ENCODE results near the gene ST6GAL1. TPM values are rescaled to one million over a fixed set of nuclear protein-coding genes. Genes with fewer than 3 reads are reported as not detected.

Gene ST6GAL1
- total RNA-seq, 4 donors from 2014 or later: 51.3 to 113 (median 65.5) TPM

GRCh38 chr3:187107989-187108388 is 177.7 kb downstream of the ST6GAL1 start:
- no peak for TF ChIP-seq CTCF (IDR thresholded peaks at IDR 0.05)
- DNase-seq (ENCODE audit: low spot score) (no peak), ATAC-seq (ENCODE audit: low FRiP score) (no peak)

- no peak for TF ChIP-seq CTCF (IDR thresholded peaks at IDR 0.05)
- ATAC-seq (ENCODE audit: low FRiP score): no peak
These were observed 179.8 kb downstream of the ST6GAL1 start for GRCh38 chr3:187110156-187110555.

GRCh38 chr3:187112934-187113793 is 182.8 kb downstream of the ST6GAL1 start:
- no peak for TF ChIP-seq CTCF (IDR thresholded peaks at IDR 0.05)
- no peak for ATAC-seq (ENCODE audit: low FRiP score)
- no peak for DNase-seq (ENCODE audit: low spot score)

More at GRCh38 chr3:187110156-187110555, 179.8 kb downstream of the ST6GAL1 start:
- no peak for DNase-seq (ENCODE audit: low spot score)

GRCh38 chr3:187114511-187114910 is 184.2 kb downstream of the ST6GAL1 start:
- TF ChIP-seq CTCF (IDR thresholded peaks at IDR 0.05): no peak
- ATAC-seq (ENCODE audit: low FRiP score): no peak
- DNase-seq (ENCODE audit: low spot score): no peak

- ATAC-seq (ENCODE audit: low FRiP score) (no peak), DNase-seq (ENCODE audit: low spot score) (no peak)
- TF ChIP-seq CTCF (IDR thresholded peaks at IDR 0.05): no peak
These were observed 190.0 kb downstream of the ST6GAL1 start for GRCh38 chr3:187120326-187120725.

GRCh38 chr3:187122261-187122660 is 191.9 kb downstream of the ST6GAL1 start:
- ATAC-seq (ENCODE audit: low FRiP score): no peak
- no peak for DNase-seq (ENCODE audit: low spot score)
- no peak for TF ChIP-seq CTCF (IDR thresholded peaks at IDR 0.05)
